GM23338 (cell line): ENCODE results near the gene KIAA0513. TPM values are rescaled to one million over a fixed set of nuclear protein-coding genes. Genes with fewer than 3 reads are reported as not detected.

Source experiments
- ATAC-seq: fragments of 200-7000 bp; cut with Tn5 transposase; 3 replicates; pipeline ENCODE4 v1.9.1; 2020
- DNase-seq: peaks from one replicate; pipeline ENCODE4 v3.0.0-alpha.2; 2015; ENCODE audit warnings: low spot score
- H2AFZ ChIP-seq: fragments of 200-600 bp; sonication (generic); 2 replicates; pipeline ENCODE4 v1.8.0; 2016; ENCODE audit warnings: antibody characterized with exemption, mild to moderate bottlenecking, moderate library complexity
- H3F3A ChIP-seq: fragments of 200-600 bp; sonication (generic); replicated peaks from 2 replicates; pipeline ENCODE4 v1.8.0; 2017; ENCODE audit warnings: antibody characterized with exemption, mixed run types, low read depth
- H3K27ac ChIP-seq: fragments of 200-600 bp; sonication (generic); 2 replicates; pipeline ENCODE4 v1.6.1; 2016; ENCODE audit warnings: low read depth
- H3K27me3 ChIP-seq: fragments of 200-600 bp; sonication (generic); 2 replicates; pipeline ENCODE4 v1.8.0; 2016; ENCODE audit warnings: mild to moderate bottlenecking, mixed run types, moderate library complexity; ENCODE audit not compliant: insufficient read depth
- H3K36me3 ChIP-seq: fragments of 200-600 bp; sonication (generic); 2 replicates; pipeline ENCODE4 v1.8.0; 2016; ENCODE audit warnings: mild to moderate bottlenecking; ENCODE audit not compliant: insufficient read depth
- H3K4me1 ChIP-seq: fragments of 200-600 bp; sonication (generic); 2 replicates; pipeline ENCODE4 v1.8.0; 2016; ENCODE audit warnings: mild to moderate bottlenecking, moderate library complexity; ENCODE audit not compliant: insufficient read depth
- H3K4me2 ChIP-seq: fragments of 200-600 bp; sonication (generic); 2 replicates; pipeline ENCODE4 v1.7.1; 2017; ENCODE audit warnings: mixed run types
- H3K4me3 ChIP-seq: fragments of 200-600 bp; sonication (generic); 2 replicates; pipeline ENCODE4 v1.6.1; 2016; ENCODE audit warnings: mixed run types
- H3K79me2 ChIP-seq: fragments of 200-600 bp; sonication (generic); replicated peaks from 2 replicates; pipeline ENCODE4 v1.8.0; 2017; ENCODE audit warnings: mild to moderate bottlenecking; ENCODE audit not compliant: insufficient read depth
- H3K9me2 ChIP-seq: fragments of 200-600 bp; sonication (generic); 2 replicates; pipeline ENCODE4 v1.8.0; 2017; ENCODE audit not compliant: insufficient read depth
- H4K20me1 ChIP-seq: fragments of 200-600 bp; sonication (generic); replicated peaks from 2 replicates; pipeline ENCODE4 v1.8.0; 2017; ENCODE audit warnings: mild to moderate bottlenecking; ENCODE audit not compliant: insufficient read depth
- H3K27ac Mint-ChIP-seq: 2 replicates; pipeline ENCODE4 v1.8.0; 2020; ENCODE audit warnings: inconsistent platforms, mild to moderate bottlenecking, moderate library complexity, mixed read lengths
- H3K27me3 Mint-ChIP-seq: 3 replicates; pipeline ENCODE4 v1.8.0; 2022; ENCODE audit warnings: low read depth, mild to moderate bottlenecking, moderate library complexity, mixed read lengths, inconsistent platforms; ENCODE audit not compliant: insufficient read depth, poor library complexity
- H3K36me3 Mint-ChIP-seq: 3 replicates; pipeline ENCODE4 v1.8.0; 2021; ENCODE audit warnings: low read depth, mild to moderate bottlenecking, inconsistent platforms, moderate library complexity, mixed read lengths
- H3K4me1 Mint-ChIP-seq: 3 replicates; pipeline ENCODE4 v1.8.0; 2020; ENCODE audit warnings: mild to moderate bottlenecking, inconsistent platforms, mixed read lengths
- H3K4me3 Mint-ChIP-seq: 3 replicates; pipeline ENCODE4 v1.8.0; 2021; ENCODE audit warnings: moderate library complexity, mild to moderate bottlenecking, inconsistent platforms, mixed read lengths
- H3K9me3 Mint-ChIP-seq: 3 replicates; pipeline ENCODE4 v1.8.0; 2020; ENCODE audit warnings: moderate library complexity, mild to moderate bottlenecking, inconsistent platforms, mixed read lengths
- CREB1 ChIP-seq: fragments of 250-450 bp; sonication (Bioruptor Pico); IDR thresholded peaks from 2 replicates; pipeline ENCODE4 v1.5.0; 2020; ENCODE audit warnings: low read depth, mild to moderate bottlenecking, moderate library complexity
- CTCF ChIP-seq, 2 experiments: fragments of 200-600 bp in 1 of 2; sonication (generic) in 1 of 2; conservative IDR thresholded peaks; 2 replicates each; pipeline versions ENCODE4 v1.5.1 to v1.6.1; 2016 to 2017; ENCODE audit warnings: antibody characterized with exemption in 2 of 2, low read depth in 2 of 2, mild to moderate bottlenecking in 2 of 2, moderate library complexity in 1 of 2
- ETS1 ChIP-seq: IDR thresholded peaks from 2 replicates; pipeline ENCODE4 v1.6.1; 2016; ENCODE audit warnings: antibody characterized with exemption
- EZH2 ChIP-seq: fragments of 200-600 bp; sonication (generic); IDR thresholded peaks from one replicate; pipeline ENCODE4 v1.8.0; 2017; ENCODE audit warnings: antibody characterized with exemption, mild to moderate bottlenecking, low read depth; ENCODE audit not compliant: unreplicated experiment
- EZH2phosphoT487 ChIP-seq: fragments of 200-600 bp; sonication (generic); IDR thresholded peaks from one replicate; pipeline ENCODE4 v1.8.1; 2018; ENCODE audit warnings: antibody characterized with exemption; ENCODE audit not compliant: unreplicated experiment
- JUNB ChIP-seq: IDR thresholded peaks from one replicate; pipeline ENCODE4 v1.6.1; 2016; ENCODE audit warnings: antibody characterized with exemption; ENCODE audit not compliant: unreplicated experiment
- NANOG ChIP-seq: IDR thresholded peaks from 2 replicates; pipeline ENCODE4 v1.6.1; 2016; ENCODE audit warnings: antibody characterized with exemption, borderline replicate concordance
- POLR2AphosphoS5 ChIP-seq: IDR thresholded peaks from 2 replicates; pipeline ENCODE4 v1.6.1; 2016; ENCODE audit warnings: antibody characterized with exemption, low read depth
- STAT1 ChIP-seq: IDR thresholded peaks from one replicate; pipeline ENCODE4 v1.6.1; 2016; ENCODE audit warnings: antibody characterized with exemption; ENCODE audit not compliant: unreplicated experiment
- ZNF114 ChIP-seq: fragments of 250-450 bp; sonication (Bioruptor Pico); IDR thresholded peaks from 2 replicates; pipeline ENCODE4 v1.5.0; 2020; ENCODE audit warnings: mild to moderate bottlenecking, moderate library complexity
- ZNF331 ChIP-seq: fragments of 250-450 bp; sonication (Bioruptor Pico); IDR thresholded peaks from 2 replicates; pipeline ENCODE4 v1.5.0; 2020; ENCODE audit warnings: low read depth, mild to moderate bottlenecking, moderate library complexity
- polyA plus RNA-seq: library from polyadenylated mRNA; unstranded; fragments of >200 nt; fragmentation: Nextera tagmentation; extraction: Ambion mirVana; gene quantifications from 2 replicates; pipeline ENCODE4 v1.2.1, GENCODE V29; 2016
- total RNA-seq: library from RNA; depleted of rRNA; stranded (reverse); fragments of >200 nt; shearing (Covaris generic); gene quantifications from 2 replicates; pipeline ENCODE4 v1.2.3, GENCODE V29; 2014
- TF ChIP-seq, protein P1 (sequence below): IDR thresholded peaks from one replicate; pipeline ENCODE4 v1.6.1; 2018; ENCODE audit warnings: antibody characterized with exemption; ENCODE audit not compliant: unreplicated experiment
- TF ChIP-seq, protein P2 (sequence below): fragments of 250-450 bp; sonication (Bioruptor Pico); IDR thresholded peaks from 2 replicates; pipeline ENCODE4 v1.5.0; 2020; ENCODE audit warnings: mild to moderate bottlenecking, moderate library complexity

Gene KIAA0513
- total and polyA plus RNA-seq, 2 experiments from 2014 or later, result 2.1 to 8.7 TPM

- no peak overlapping the region for H3K4me2 ChIP-seq
- no peaks in the 10 kb centered on the region for H3F3A ChIP-seq
- no peaks in the 10 kb centered on the region for H3K36me3 Mint-ChIP-seq
- H3K4me3 ChIP-seq, result no peak overlapping the region
- H3K4me1 ChIP-seq, result peaks cover under 1% of the 10 kb centered on the region
- H4K20me1 ChIP-seq, result no peaks in the 10 kb centered on the region
- no peaks in the 10 kb centered on the region for H3K9me3 Mint-ChIP-seq
- peaks cover 5% of the 10 kb centered on the region for H3K4me1 Mint-ChIP-seq
- no peak for ATAC-seq
- no peaks in the 10 kb centered on the region for H3K79me2 ChIP-seq
- no peak overlapping the region for H2AFZ ChIP-seq
- no peaks in the 10 kb centered on the region for H3K36me3 ChIP-seq
- peaks cover 9% of the 10 kb centered on the region for H3K27me3 Mint-ChIP-seq
- H3K27me3 ChIP-seq, result no peaks in the 10 kb centered on the region
- H3K27ac ChIP-seq, result no peak overlapping the region
- H3K4me3 Mint-ChIP-seq, result no peak overlapping the region
- DNase-seq, result no peak
- TF ChIP-seq ZNF331 (CRISPR knock-in tag), result no peak
- no peak for TF ChIP-seq JUNB
- no peak for TF ChIP-seq EZH2
- TF ChIP-seq, protein P1, sequence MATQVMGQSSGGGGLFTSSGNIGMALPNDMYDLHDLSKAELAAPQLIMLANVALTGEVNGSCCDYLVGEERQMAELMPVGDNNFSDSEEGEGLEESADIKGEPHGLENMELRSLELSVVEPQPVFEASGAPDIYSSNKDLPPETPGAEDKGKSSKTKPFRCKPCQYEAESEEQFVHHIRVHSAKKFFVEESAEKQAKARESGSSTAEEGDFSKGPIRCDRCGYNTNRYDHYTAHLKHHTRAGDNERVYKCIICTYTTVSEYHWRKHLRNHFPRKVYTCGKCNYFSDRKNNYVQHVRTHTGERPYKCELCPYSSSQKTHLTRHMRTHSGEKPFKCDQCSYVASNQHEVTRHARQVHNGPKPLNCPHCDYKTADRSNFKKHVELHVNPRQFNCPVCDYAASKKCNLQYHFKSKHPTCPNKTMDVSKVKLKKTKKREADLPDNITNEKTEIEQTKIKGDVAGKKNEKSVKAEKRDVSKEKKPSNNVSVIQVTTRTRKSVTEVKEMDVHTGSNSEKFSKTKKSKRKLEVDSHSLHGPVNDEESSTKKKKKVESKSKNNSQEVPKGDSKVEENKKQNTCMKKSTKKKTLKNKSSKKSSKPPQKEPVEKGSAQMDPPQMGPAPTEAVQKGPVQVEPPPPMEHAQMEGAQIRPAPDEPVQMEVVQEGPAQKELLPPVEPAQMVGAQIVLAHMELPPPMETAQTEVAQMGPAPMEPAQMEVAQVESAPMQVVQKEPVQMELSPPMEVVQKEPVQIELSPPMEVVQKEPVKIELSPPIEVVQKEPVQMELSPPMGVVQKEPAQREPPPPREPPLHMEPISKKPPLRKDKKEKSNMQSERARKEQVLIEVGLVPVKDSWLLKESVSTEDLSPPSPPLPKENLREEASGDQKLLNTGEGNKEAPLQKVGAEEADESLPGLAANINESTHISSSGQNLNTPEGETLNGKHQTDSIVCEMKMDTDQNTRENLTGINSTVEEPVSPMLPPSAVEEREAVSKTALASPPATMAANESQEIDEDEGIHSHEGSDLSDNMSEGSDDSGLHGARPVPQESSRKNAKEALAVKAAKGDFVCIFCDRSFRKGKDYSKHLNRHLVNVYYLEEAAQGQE, result no peak
- no peak for TF ChIP-seq EZH2phosphoT487
- TF ChIP-seq ZNF114, result no peak
- TF ChIP-seq CREB1 (CRISPR knock-in tag), result no peak
- no peak for TF ChIP-seq NANOG
- TF ChIP-seq CTCF (conservative IDR thresholded peaks at IDR 0.05; ENCODE audit: low read depth in 2 of 2), result no peak
- TF ChIP-seq, protein P2, sequence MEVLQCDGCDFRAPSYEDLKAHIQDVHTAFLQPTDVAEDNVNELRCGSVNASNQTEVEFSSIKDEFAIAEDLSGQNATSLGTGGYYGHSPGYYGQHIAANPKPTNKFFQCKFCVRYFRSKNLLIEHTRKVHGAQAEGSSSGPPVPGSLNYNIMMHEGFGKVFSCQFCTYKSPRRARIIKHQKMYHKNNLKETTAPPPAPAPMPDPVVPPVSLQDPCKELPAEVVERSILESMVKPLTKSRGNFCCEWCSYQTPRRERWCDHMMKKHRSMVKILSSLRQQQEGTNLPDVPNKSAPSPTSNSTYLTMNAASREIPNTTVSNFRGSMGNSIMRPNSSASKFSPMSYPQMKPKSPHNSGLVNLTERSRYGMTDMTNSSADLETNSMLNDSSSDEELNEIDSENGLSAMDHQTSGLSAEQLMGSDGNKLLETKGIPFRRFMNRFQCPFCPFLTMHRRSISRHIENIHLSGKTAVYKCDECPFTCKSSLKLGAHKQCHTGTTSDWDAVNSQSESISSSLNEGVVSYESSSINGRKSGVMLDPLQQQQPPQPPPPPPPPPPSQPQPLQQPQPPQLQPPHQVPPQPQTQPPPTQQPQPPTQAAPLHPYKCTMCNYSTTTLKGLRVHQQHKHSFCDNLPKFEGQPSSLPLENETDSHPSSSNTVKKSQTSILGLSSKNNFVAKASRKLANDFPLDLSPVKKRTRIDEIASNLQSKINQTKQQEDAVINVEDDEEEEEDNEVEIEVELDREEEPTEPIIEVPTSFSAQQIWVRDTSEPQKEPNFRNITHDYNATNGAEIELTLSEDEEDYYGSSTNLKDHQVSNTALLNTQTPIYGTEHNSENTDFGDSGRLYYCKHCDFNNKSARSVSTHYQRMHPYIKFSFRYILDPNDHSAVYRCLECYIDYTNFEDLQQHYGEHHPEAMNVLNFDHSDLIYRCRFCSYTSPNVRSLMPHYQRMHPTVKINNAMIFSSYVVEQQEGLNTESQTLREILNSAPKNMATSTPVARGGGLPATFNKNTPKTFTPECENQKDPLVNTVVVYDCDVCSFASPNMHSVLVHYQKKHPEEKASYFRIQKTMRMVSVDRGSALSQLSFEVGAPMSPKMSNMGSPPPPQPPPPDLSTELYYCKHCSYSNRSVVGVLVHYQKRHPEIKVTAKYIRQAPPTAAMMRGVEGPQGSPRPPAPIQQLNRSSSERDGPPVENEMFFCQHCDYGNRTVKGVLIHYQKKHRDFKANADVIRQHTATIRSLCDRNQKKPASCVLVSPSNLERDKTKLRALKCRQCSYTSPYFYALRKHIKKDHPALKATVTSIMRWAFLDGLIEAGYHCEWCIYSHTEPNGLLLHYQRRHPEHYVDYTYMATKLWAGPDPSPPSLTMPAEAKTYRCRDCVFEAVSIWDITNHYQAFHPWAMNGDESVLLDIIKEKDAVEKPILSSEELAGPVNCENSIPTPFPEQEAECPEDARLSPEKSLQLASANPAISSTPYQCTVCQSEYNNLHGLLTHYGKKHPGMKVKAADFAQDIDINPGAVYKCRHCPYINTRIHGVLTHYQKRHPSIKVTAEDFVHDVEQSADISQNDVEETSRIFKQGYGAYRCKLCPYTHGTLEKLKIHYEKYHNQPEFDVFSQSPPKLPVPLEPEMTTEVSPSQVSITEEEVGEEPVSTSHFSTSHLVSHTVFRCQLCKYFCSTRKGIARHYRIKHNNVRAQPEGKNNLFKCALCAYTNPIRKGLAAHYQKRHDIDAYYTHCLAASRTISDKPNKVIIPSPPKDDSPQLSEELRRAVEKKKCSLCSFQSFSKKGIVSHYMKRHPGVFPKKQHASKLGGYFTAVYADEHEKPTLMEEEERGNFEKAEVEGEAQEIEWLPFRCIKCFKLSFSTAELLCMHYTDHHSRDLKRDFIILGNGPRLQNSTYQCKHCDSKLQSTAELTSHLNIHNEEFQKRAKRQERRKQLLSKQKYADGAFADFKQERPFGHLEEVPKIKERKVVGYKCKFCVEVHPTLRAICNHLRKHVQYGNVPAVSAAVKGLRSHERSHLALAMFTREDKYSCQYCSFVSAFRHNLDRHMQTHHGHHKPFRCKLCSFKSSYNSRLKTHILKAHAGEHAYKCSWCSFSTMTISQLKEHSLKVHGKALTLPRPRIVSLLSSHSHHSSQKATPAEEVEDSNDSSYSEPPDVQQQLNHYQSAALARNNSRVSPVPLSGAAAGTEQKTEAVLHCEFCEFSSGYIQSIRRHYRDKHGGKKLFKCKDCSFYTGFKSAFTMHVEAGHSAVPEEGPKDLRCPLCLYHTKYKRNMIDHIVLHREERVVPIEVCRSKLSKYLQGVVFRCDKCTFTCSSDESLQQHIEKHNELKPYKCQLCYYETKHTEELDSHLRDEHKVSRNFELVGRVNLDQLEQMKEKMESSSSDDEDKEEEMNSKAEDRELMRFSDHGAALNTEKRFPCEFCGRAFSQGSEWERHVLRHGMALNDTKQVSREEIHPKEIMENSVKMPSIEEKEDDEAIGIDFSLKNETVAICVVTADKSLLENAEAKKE (CRISPR knock-in tag), result no peak
- no peak for TF ChIP-seq POLR2AphosphoS5
- TF ChIP-seq STAT1, result no peak
- no peak for TF ChIP-seq ETS1
- no peak overlapping the region for H3K27ac Mint-ChIP-seq
- H3K9me2 ChIP-seq, result no peaks in the 10 kb centered on the region
Measured at GRCh38 chr16:85068746-85069145, 41.2 kb downstream of the KIAA0513 start.
